Pons (tissue), 1 donor: ENCODE results near the gene RAB3A.
"Not testable (repeated sequence)": the region's sequence is repeated elsewhere in the genome, so short reads cannot be mapped to it uniquely, and the experiment has no call there.

Source experiments
- DNase-seq: peaks from one replicate; pipeline ENCODE4 v3.0.0-alpha.2; 2016; ENCODE audit warnings: low spot score

Gene RAB3A

GRCh38 chr19:18168673-18169381 lies 35.0 kb downstream of the RAB3A start:
- DNase-seq, result no peak

DNA sequence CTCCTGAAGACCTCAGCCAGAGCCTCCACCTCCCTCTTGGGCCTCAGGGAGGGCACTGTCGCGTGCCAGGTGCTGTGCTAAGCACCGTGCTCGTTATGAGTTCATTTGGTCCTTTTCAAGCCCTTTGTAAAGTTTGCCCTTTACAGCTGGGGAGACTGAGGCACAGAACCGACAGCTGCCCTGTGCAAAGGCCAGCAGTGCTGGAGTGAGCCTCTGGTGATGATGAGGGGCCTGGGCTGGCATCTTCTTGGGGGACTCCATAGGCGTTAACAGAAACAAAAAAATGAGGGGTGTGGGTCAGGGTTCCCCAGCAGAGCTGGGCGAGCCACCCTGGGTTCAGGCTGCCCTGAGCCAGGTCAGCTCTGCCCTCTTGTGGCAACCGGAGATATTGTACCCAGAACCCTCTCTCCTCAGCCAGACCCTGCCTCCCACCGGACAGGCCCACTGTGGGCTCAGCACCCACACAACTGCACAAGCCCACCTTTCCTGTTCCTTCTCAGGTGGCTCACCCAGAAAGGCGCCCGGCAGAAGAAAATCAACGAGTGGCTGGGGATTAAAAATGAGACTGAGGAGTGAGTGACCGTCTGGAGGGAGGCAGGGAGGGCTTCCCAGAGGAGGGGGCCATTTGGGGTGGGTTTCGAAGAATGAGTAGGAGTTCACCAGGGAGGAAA lies 35.7 kb downstream of the RAB3A start:
- no peak for DNase-seq

DNA sequence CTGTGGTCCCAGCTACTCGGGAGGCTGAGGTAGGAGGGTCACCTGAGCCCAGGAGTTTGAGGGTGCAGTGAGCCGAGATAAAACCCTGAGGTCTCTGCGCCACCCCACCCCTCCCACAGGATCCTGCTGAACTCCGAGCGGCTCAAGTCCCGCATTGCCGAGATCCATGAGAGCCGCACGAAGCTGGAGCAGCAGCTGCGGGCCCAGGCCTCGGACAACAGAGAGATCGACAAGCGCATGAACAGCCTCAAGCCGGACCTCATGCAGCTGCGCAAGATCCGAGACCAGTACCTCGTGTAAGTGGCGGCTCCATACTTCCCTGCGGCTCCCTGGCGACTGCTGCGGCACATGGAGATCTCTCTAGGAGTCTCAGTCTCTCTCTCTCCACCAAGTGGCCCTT lies 36.8 kb downstream of the RAB3A start:
- DNase-seq, result no peak

- no peak for DNase-seq
Observed at GRCh38 chr19:18165794-18166544, 37.9 kb downstream of the RAB3A start.

DNA sequence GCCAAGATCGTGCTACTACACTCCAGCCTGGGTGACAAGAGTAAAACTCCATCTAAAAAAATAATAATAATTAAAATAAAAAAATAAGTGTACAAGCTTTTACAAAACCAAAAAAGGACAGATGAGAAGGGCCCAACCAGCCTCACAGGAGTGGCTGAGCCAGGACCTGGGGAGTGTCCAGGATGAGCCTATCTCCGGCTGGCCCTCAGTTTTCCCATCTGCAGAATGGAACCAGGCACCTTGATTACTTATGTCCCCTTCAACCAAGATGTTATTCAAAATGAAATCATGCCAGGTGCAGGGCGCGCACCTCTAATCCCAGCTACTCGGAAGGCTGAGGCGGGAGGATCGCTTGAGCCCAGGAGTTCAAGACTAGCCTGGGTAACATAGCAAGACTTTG lies 39.8 kb downstream of the RAB3A start:
- no peak for DNase-seq

DNA sequence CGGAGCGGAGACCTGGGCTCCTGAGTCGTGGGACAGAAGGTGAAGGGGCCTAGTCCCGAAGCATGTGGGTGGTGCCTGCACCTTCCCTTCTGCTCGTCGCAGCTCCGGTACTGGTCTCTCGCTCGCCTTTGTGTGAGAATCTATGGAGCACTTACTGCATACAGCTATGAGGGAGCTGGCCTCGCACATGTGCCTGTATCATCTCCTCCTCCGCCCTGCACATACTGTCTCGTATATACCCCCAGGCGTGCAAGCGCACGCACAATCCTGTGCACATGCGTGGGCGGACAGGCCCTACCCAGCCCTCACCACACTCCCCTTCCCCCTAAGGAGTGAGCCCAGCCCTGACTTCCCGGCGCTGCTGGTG lies 42.2 kb downstream of the RAB3A start:
- DNase-seq, result no peak

- peak; percentile 60 for DNase-seq
Observed at GRCh38 chr19:18160971-18161635, 42.7 kb downstream of the RAB3A start.

DNA sequence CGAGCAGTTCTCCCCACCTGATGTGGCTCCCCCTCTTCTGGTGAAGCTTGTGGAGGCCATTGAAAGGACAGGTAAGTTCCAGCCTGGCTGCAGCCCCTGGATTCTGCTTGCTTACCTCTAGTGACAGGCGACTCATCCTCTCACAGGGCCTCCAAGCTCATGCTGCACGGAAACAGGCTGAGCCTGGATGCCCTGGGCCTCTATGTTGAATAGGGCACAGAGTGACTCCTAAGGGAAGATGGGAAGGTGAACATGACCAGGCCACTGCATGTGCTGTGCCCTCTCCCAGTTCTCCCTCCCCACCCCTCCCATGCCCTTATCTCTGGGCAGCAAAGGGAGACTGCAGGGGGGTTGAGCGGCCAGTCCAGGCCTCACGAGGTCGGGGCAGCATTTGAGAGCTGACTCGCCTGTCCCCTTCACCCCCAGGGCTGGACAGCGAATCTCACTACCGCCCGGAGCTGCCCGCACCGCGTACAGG lies 43.3 kb downstream of the RAB3A start:
- DNase-seq, result no peak

GRCh38 chr19:18159810-18160209 lies 44.0 kb downstream of the RAB3A start:
- DNase-seq, result no peak

- not testable (repeated sequence) for DNase-seq
Observed at GRCh38 chr19:18159059-18159616, 44.7 kb downstream of the RAB3A start.

GRCh38 chr19:18158467-18158866 lies 45.4 kb downstream of the RAB3A start:
- DNase-seq, result no peak

- DNase-seq, result peak; percentile 80
Observed at GRCh38 chr19:18157465-18158063, 46.3 kb downstream of the RAB3A start.

GRCh38 chr19:18156841-18157464 lies 46.9 kb downstream of the RAB3A start:
- DNase-seq, result peak; percentile 81

DNA sequence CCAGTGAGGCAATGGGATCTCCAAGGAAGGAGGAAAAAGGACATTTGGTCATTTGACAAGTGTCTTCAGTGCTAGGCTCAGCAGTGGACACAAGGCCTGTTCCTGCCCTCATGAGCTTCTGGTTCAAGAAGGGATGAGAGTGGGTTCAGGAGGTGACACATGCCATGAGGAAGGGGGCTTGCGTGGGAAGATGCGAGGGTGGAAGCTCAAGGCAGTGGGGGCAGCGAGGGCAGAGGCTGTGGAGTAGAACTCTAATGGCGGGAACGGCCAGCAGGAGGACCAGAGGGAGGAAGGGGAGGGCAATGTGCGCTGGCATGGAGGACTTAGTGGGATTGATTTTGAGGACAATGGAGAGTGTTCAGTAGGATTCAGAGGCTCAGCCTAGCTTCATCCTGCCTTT lies 47.6 kb downstream of the RAB3A start:
- no peak for DNase-seq

GRCh38 chr19:18155095-18156087 lies 48.5 kb downstream of the RAB3A start:
- no peak for DNase-seq

DNA sequence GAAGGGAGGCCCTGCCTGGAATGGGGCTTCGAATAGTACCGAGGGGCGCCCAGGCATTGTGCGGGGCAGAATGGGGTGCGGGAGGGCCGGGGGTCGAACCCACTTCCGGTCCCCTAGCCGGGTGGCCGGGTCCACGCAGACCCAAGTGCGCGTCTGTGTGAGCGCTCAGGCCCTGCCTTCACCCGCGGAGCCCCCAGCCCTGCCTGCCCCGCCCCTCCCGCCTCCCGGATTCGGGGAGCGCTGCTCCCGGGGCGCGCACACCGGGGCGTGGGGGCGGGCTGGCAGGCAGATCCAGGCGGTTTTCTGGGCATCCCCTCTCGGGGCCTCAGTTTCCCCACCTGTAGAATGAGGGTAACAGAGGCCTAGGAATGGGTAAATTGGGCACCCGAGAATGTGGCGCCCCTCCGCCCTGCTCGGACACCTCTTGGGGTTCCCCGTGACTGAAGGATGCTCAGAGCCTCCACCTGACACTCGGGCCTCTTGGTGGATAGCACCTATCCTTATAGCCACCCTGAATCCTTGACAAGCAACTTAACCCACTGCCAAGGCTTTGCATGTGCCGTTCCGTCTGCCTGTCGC lies 50.2 kb downstream of the RAB3A start:
- no peak for DNase-seq

DNA sequence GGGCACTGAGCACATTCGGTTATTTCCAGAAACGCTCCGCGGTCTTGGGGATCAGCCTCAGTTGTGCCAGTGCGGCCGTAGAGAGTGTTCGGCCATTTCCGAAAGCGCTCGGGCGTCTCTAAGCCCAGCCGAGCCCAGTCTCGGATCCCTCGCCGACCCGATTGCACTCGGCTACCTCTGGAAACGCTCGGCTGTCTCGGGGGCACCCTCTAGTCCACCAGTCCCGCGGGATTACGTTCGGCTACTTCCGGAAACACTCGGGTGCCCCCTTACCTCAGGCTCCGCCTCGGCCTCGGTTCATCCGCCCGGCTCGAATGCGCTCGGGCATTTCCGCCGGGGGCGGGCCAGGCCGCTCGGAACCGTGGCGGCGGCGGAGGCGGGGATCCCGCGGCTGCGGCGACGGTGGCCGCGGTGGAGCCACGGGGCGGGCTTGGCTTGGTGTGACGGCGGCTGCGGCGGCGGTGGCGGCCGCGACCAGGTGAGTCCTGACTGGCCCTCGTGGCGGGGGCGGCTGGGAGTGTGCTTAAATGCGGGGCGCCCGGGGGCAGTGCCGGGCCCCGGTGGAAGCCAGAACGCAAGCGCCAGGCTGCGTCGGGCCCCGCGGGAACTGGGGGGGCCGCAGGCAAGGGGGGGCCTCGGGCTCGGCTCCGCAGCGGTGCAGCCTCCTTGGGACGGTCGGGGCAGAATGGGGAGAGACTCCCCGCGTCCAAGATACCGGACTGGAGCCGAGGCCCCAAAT lies 50.9 kb downstream of the RAB3A start, which contains the start of gene PIK3R2:
PIK3R2 (plus strand) TSS at position 347 of the 739 bp plus-strand sequence. CDS start 2,717 bp downstream, outside the sequence.
- DNase-seq, result peak; percentile 98

GRCh38 chr19:18152442-18152816 lies 51.4 kb downstream of the RAB3A start:
- peak; percentile 97 for DNase-seq
